HG03196 (cell line): ENCODE results near the gene MELTF.

Source experiments
- ATAC-seq: cut with Tn5 transposase; IDR thresholded peaks from one replicate; pipeline ENCODE4 v1.9.1; 2021; ENCODE audit not compliant: unreplicated experiment

MELTF gene

DNA sequence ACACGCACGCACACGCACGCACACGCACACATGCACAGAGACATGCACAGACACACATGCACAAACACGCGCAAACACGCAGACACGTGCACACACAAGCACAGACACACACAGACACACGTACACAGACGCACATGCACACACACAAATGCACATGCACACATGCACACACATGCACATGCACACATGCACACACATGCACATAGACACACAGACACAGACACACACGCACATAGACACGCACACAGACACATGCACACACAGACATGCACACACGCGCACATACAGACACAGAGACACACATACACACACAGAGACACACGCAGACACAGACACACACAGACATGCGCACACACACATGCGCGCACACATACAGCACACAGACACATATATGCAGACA lies 34.6 kb downstream of the MELTF start:
- ATAC-seq: no peak

- ATAC-seq: no peak
Observed at GRCh38 chr3:196994056-196994455, 35.6 kb downstream of the MELTF start.

- no peak for ATAC-seq
Observed at GRCh38 chr3:196992461-196993065, 37.1 kb downstream of the MELTF start.

- no peak for ATAC-seq
Observed at GRCh38 chr3:196991581-196992460, 37.8 kb downstream of the MELTF start.

DNA sequence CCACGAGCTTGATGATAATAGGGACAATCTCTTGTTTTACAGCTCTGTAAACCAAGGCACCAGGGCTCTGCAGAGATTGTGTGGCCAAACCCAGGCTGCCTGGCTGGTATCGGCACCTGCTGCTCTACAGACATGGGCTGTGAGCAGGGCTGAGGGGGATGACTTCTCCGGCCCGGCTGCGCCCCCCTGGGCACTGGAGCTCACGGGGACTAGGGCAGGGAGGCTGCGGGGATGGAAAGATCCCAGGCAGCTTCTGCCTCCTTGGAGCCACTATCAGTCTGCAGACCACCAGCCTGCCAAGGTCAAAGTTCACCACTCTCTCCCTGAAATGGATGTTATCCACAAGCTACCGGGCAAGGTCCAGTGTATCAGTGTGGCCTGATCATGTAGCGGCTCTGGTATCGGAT lies 39.0 kb downstream of the MELTF start:
- ATAC-seq: no peak

DNA sequence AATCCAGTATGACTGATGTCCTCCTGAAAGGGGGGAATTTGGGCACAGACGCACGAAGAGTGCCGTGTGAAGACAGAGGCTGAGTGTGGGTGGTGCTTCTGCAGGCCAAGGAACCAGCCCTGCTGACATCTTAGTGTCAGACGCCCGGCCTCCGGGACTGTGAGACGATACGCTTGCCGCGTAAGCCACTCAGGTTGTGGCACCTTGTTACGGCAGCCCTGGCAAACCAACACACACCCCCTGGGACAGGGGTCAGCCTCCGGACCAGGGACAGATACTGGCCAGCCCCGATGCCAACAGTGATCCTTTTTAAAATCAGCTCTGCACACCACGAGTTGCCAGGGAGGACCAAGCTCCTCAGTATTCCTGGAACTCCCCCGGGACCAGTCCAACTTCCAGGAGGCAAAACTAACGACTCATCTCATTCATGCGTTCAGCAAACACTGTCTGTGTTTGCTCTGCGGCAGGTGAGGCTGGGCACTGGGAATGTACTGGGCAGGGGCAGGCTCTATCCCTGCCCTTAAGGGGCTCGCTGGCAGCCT lies 39.8 kb downstream of the MELTF start:
- ATAC-seq: no peak

- ATAC-seq: no peak
Observed at GRCh38 chr3:196988241-196989029, 41.2 kb downstream of the MELTF start.

GRCh38 chr3:196987022-196987421 lies 42.6 kb downstream of the MELTF start:
- ATAC-seq: no peak

DNA sequence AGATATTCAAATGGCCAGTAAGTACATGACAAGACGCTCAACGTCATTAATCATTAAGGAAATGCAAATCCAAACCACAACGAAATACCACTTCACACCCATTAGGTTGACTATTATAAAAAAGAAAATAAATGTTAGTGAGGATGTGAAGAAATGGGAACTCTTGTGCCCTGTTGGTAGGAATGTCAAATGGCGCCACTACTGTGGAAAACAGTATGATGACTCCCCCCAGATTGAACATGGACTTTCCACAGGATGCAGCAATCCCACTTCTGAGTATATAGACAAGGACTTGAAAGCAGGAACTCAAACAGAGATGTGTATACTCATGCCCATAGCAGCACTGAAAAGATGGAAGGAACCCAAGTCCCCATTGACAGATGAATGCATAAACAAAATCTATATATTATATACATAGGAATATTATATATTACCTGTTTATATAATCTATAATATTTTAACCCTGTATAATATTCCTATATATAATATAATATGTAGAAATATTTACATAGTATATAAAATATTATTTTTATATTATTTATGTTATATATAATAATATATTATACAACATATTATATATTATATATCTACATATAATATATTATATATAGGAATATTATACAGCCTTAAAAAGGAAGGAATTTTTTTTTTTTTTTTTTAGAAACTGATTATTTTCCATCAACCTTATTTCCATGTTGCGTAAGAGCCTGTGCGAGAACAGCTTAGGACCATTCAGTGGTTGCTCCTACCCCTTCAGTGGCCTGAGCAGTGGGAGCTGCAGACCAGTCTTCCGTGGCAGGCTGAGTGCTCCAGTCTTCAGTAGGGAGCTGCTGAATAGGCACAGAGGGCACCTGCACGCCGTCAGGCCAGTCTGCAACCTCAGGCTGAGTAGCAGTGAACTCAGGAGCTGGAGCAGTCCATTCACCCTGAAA lies 43.4 kb downstream of the MELTF start:
- ATAC-seq: no peak

DNA sequence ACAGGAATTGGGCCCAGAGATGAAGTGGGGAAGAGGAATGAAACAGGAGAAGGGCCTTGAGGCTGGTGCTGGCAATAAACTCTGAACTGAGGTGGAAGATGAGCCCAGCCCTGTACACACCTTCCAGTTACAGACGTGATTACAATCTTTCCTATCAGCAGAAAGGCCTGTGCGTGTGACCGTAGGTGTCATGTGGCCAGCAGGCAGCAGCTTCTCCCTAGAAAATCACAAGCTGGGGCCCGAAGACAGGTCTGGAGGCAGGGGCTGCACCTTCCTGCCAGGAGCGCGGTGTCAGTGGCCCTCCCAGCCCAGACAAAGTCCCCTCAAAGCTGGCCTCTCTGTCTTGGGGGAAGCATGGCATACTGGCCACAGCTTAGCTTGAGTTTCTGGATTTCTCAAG lies 44.3 kb downstream of the MELTF start:
- no peak for ATAC-seq

DNA sequence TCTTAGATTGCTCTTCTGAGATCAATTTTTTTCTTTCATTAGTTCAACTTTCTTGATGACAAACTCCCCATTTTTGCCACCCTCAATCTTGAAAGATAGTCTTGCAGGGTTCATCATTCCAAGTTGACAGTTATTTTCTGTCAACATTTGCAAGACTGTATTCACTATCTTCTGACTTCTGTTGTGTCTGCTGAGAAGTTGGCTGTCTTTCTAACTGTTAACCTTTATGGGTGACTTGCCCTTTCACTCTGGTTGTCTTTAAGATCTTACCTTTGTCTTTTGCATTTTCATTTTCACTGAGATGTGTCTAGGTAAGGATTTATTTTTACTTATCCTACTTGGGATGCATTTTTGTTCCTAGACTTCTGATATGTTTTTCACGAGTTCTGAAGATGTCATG lies 46.4 kb downstream of the MELTF start:
- ATAC-seq: no peak

DNA sequence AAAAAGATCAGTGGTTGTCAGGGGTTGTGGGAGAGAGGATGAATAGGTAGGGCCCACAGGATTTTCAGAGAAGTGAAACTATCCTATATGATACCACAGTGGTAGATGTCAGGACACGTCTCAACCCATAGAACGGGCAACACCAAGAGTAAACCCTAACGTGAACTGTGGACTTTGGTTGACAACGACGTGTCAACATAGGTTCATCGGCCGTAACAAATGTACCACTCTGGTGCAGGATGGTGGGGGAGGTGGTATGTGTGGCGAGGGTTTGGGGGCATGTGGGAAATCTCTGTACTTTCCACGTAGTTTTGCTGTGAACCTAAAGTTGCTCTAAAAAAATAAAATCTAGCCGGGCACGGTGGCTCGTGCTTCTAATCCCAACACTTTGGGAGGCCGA lies 48.0 kb downstream of the MELTF start:
- ATAC-seq: no peak

GRCh38 chr3:196979545-196979944 lies 50.1 kb downstream of the MELTF start:
- ATAC-seq: no peak

DNA sequence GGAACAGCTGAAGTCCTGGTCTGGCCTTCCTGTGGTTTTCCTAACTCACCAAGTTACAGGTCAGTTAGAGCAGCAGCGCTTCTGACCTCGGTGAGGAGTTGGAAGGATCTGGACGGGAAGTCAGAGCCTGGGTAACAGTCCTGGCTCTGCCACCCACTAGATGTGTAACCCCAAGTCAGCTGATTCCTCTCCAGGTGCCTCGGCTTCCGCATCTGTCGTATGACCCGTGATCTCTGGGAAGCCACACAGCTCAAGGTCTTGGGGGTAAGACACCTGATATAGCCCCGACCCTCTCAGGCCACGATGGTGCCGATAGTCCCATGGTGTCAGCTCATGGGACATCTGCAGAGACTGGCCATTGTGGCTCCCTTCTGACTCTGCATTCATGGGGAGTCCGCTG lies 52.7 kb downstream of the MELTF start:
- ATAC-seq: no peak

DNA sequence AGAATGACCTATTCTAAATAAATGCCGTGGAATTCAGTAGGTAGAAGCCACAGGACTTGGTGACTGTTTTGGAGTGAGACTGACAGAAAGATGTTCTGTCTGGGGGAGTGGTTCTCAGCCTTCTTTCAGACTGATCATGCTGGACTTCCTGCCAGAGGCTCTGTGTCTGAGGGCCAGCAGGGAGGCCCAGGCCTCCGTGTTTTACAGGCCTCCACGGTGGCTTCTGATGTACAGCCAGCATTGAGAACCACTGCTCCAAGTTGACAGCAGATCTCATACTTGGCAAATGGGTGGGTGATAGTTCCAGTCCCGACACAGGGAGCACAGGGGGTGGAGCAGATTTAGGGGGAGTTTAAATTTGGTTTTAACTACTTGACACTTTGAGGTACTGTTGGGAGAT lies 54.3 kb downstream of the MELTF start:
- no peak for ATAC-seq

DNA sequence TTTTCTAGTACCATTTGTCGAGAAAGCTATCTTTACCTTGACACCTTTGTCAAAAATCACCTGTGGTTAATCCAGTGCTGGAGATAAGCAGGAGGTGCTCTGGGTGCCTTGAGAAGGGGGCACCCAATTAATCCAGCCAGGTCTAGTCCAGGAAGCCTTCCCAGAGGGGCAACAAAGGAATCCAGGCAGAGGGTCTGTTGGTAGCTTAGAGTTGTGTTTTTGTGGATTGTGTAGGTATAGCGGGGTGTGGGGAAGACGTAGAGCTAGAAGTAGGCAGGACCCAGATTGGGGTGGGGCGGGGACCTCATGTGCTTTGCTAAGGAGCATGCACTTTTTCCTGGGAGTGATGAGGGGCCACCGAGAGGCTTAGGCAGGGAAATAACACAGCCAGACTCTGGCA lies 55.0 kb downstream of the MELTF start:
- ATAC-seq: no peak

DNA sequence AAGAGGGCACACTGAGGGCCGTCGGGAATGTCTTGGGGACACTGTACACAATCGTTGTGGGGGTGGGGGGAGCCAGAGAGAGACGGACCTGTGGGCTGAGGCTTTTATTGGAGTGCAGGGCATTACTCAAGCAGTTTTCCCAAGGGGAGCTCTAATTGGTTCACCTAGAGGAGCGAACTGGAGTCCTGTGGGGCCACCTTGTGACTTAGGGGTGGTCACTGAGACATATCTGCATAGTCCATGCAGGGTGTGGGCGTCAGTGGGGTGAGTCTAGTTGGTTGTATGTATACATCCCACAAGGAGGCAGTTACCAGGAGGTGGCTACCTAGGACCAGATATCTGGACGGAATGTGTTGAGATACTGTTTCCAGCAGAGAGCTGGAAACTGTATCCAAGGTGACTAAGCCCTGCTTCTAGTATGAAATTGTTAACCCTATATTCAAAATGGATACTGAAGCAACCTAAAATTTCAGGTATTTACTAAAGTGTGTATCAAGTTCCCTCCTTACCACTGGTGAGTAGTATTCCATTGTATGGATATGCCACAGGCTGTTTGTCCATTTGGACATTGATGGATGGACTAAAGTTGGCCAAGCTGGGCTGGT lies 58.4 kb downstream of the MELTF start:
- no peak for ATAC-seq

DNA sequence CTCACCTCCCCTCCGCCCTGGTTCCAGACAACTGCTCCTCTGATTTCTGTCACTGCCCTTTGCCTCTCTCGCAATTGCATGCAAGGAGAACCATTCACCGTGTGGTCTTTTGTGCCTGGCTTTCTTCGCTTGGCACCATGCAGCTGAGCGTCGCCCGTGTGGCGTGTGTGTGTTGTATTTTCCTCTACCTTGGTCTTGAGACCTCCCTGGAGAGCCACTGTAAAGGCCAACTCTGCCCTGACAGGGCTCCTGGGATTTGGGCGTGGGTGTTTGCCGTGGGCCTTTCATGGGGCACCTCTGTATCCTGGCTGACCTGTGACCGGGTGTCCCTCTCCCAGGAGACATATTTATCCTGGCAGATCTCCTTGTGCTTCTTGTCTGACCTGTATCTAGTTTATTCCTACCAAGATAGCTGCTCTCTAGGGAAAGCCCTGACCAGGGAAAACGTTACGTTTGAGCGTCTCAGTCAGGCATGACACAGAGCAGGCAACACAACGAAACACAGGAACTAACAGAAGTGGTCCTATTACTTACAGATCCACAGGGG lies 59.0 kb downstream of the MELTF start:
- no peak for ATAC-seq

GRCh38 chr3:196969660-196970546 lies 59.7 kb downstream of the MELTF start:
- peak; percentile 54 for ATAC-seq
